ENCODE measurements around the gene PDE2A. TPM values are rescaled to one million over a fixed set of nuclear protein-coding genes. Genes with fewer than 3 reads are reported as not detected.

The PDE2A gene
- total and polyA plus RNA-seq, 2 of the 4 experiments (the other 2 are of a cell fraction), result 0.02 TPM; not detected in 1

- Histone ChIP-seq H3K4me1 (ENCODE audit: control insufficient read depth, insufficient read depth, low read length) (peaks cover 27% of the 10 kb centered on the region), H3K18ac (ENCODE audit: low read depth, low read length) (peak overlapping the region; percentile 92), H3K4ac (ENCODE audit: low read depth, low read length) (peak overlapping the region; percentile 98), H4K8ac (ENCODE audit: low read depth in 2 of 2, low read length in 2 of 2) (peak overlapping the region; percentile 65 to 99), H2AFZ (replicated peaks; ENCODE audit: low read length, poor library complexity) (peak overlapping the region; percentile 97), H3K23ac (ENCODE audit: low read depth, low read length) (peak overlapping the region; percentile 90), H2AK5ac (ENCODE audit: low read depth, low read length) (peak overlapping the region; percentile 69), H3K4me3 (ENCODE audit: insufficient read depth, low read depth, low read length) (peak overlapping the region; percentile 41), H2BK15ac (ENCODE audit: low read depth, low read length) (peak overlapping the region; percentile 68; the same call in 1 of the 3 replicates), H3K14ac (replicated peaks; ENCODE audit: low read depth, low read length) (peak overlapping the region; percentile 95), H3K9me1 (ENCODE audit: insufficient read depth, low read length) (peaks cover 27% of the 10 kb centered on the region), H3K27me3 (ENCODE audit: control insufficient read depth, insufficient read depth, low read length) (no peaks in the 10 kb centered on the region), H4K20me1 (ENCODE audit: insufficient read depth, low read length) (peaks cover 44% of the 10 kb centered on the region), H2AK9ac (replicated peaks; ENCODE audit: low read depth, low read length, poor library complexity) (peak overlapping the region; percentile 96), H2BK20ac (ENCODE audit: low read depth, low read length) (0 out of 2 replicates have a peak overlapping the region, but pooled peaks have one; percentile 63), H2BK120ac (ENCODE audit: low read depth, low read length) (peak overlapping the region; percentile 93), H3K4me2 (ENCODE audit: low read depth, low read length) (peak overlapping the region; percentile 87), H3K56ac (ENCODE audit: extremely low read depth, insufficient read depth, low read length) (peak overlapping the region; percentile 81), H3K27ac (ENCODE audit: insufficient read depth, low read length) (peak overlapping the region; percentile 93), H3K79me1 (ENCODE audit: low read depth in 1 of 2, low read length in 2 of 2) (peaks cover 40 to 93% of the 10 kb centered on the region in 2 experiments), H4K91ac (ENCODE audit: insufficient read depth, low read depth, low read length) (peak overlapping the region; percentile 91), H3K36me3 (ENCODE audit: control insufficient read depth, insufficient read depth, low read length) (peaks cover 10% of the 10 kb centered on the region), H3K9ac (ENCODE audit: low read depth, low read length) (peak overlapping the region; percentile 78), H2BK5ac (ENCODE audit: low read depth, low read length, poor library complexity, severe bottlenecking) (peak overlapping the region; percentile 93), H3K9me3 (ENCODE audit: control insufficient read depth, insufficient read depth, low read length) (no peaks in the 10 kb centered on the region), H4K5ac (ENCODE audit: low read depth, low read length) (peak overlapping the region; percentile 96)
- ATAC-seq (ENCODE audit: low read depth), result peak; percentile 92
- DNase-seq, result peak; percentile 89
- 0% methylated on average over 3 of the region's 10 CpGs; no CpG with 5 or more reads in 1 of the 2 experiments for WGBS, 2 experiments (ENCODE audit: extremely low coverage in 2 of 2, insufficient read length in 1 of 2)
- no TSS peak for BruUV-seq (replicated peaks)
- in situ Hi-C loops (cut with MboI; ENCODE audit: low sequenced_read_pairs), result loop anchor here (5.0 to 10.0 kb wide), 4 partner anchors 70 to 563 kb away; partner anchors contain the start of genes FCHSD2 and STARD10
- dilution Hi-C loops (cut with HindIII; ENCODE audit: low sequenced_read_pairs, unreplicated experiment), result no loop called here
- intact Hi-C loops (cut with micrococcal nuclease), result no loop called here
- no peak; the same call in 1 of the 2 replicates for TF ChIP-seq BHLHE40 (IDR thresholded peaks at IDR 0.05; ENCODE audit: low read depth, low read length)
- 0 out of 2 replicates have a peak, but pooled peaks have one; percentile 32 for TF ChIP-seq MXI1 (IDR thresholded peaks at IDR 0.05; ENCODE audit: borderline replicate concordance, low read depth, low read length)
- 0 out of 2 replicates have a peak, but pooled peaks have one; percentile 21 for TF ChIP-seq MAZ (IDR thresholded peaks at IDR 0.05; ENCODE audit: borderline replicate concordance, low read depth, low read length)
- peak; percentile 54; the same call in 1 of the 2 replicates for TF ChIP-seq POLR2A (IDR thresholded peaks at IDR 0.05; ENCODE audit: low read depth, low read length)
- peak; percentile 98 for TF ChIP-seq RFX5 (IDR thresholded peaks at IDR 0.05; ENCODE audit: low read depth, low read length)
- TF ChIP-seq FOS (IDR thresholded peaks at IDR 0.05; ENCODE audit: low read depth, low read length), result no peak
- 0 out of 2 replicates have a peak, but pooled peaks have one; percentile 5 for TF ChIP-seq MAFK (IDR thresholded peaks at IDR 0.05; ENCODE audit: low read depth, low read length)
- ChIA-PET CTCF (no interaction called here), POLR2A (ENCODE audit: unreplicated experiment) (no interaction called here)
Observed at GRCh38 chr11:72722050-72722748, 48.0 kb upstream of the PDE2A start.

Measured in IMR-90 (cell line).